Peyer's patch (tissue), 4 donors: ENCODE data around the gene POLD2. TPM values are rescaled to one million over a fixed set of nuclear protein-coding genes. Genes with fewer than 3 reads are reported as not detected.

Experiments used
- DNase-seq, 3 donors: peaks; one replicate each; pipeline ENCODE4 v3.0.0-alpha.2; 2017 to 2019
- H3K27ac ChIP-seq, 4 donors: fragments of 200-600 bp; sonication (generic); one replicate each; pipeline ENCODE4 v1.5.1; 2016 to 2019
- H3K27me3 ChIP-seq, 2 donors: fragments of 200-600 bp; sonication (generic); one replicate each; pipeline ENCODE4 v1.5.1; 2019
- H3K36me3 ChIP-seq, 3 donors: fragments of 200-600 bp; sonication (generic); one replicate each; pipeline ENCODE4 v1.5.1; 2016 to 2019
- H3K4me1 ChIP-seq, 4 donors: fragments of 200-600 bp; sonication (generic); one replicate each; pipeline ENCODE4 v1.5.1; 2016 to 2019
- H3K4me3 ChIP-seq, 4 donors: fragments of 200-600 bp; sonication (generic); 1 replicate in 3 of 4; 2 replicates in 1 of 4; pipeline ENCODE4 v1.5.1; 2016 to 2019; ENCODE audit warnings: mild to moderate bottlenecking in 1 of 4
- H3K9me3 ChIP-seq, 4 donors: fragments of 200-600 bp; sonication (generic); one replicate each; pipeline ENCODE4 v1.5.1; 2016 to 2019; ENCODE audit warnings: mild to moderate bottlenecking in 1 of 4
- POLR2A ChIP-seq, 2 donors: fragments of 450-650 bp; IDR thresholded peaks; one replicate each; pipeline ENCODE4 v1.5.1; 2017; ENCODE audit warnings: antibody characterized with exemption in 2 of 2, mild to moderate bottlenecking in 2 of 2, moderate library complexity in 2 of 2
- total RNA-seq, 4 donors: library from RNA; depleted of rRNA; stranded (reverse); fragments of >200 nt; gene quantifications; one replicate each; pipeline ENCODE4 v1.1.0, GENCODE V29; 2016
- TF ChIP-seq, protein P1 (sequence below), 6 experiments: fragments of 450-650 bp in 4 of 6; fragments of 200-600 bp in 2 of 6; sonication (generic) in 1 of 6; IDR thresholded peaks; one replicate each; pipeline ENCODE4 v1.5.1; 2017 to 2019; ENCODE audit warnings: antibody characterized with exemption in 6 of 6, mild to moderate bottlenecking in 3 of 6, moderate library complexity in 1 of 6

The POLD2 gene
- total RNA-seq, 4 donors from 2014 or later: 7.4 to 80.9 (median 28.4) TPM

DNA sequence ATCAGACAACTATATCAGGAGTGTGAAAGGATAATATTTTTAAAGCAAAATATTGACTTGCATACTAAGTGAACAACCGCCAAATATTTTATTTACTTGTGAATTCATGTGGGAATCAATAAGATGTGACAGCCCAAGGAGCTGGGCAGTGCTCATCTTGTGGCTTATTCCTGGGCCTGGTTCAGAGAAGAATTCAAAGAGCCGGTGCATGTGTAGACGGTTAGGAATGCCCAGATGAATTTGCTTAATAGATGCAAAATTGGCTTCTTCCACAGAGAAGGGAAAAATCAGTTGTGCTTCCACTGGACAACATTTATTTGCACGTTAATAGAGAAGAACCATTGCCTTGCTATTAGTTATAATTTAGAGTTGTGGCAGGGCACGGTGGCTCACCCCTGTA, 13.4 kb upstream of the POLD2 start:
- H3K4me3 ChIP-seq: no peak overlapping the region
- TF ChIP-seq POLR2A (IDR thresholded peaks at IDR 0.05): no peak
- TF ChIP-seq, protein P1, sequence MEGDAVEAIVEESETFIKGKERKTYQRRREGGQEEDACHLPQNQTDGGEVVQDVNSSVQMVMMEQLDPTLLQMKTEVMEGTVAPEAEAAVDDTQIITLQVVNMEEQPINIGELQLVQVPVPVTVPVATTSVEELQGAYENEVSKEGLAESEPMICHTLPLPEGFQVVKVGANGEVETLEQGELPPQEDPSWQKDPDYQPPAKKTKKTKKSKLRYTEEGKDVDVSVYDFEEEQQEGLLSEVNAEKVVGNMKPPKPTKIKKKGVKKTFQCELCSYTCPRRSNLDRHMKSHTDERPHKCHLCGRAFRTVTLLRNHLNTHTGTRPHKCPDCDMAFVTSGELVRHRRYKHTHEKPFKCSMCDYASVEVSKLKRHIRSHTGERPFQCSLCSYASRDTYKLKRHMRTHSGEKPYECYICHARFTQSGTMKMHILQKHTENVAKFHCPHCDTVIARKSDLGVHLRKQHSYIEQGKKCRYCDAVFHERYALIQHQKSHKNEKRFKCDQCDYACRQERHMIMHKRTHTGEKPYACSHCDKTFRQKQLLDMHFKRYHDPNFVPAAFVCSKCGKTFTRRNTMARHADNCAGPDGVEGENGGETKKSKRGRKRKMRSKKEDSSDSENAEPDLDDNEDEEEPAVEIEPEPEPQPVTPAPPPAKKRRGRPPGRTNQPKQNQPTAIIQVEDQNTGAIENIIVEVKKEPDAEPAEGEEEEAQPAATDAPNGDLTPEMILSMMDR (IDR thresholded peaks at IDR 0.05): no peak
- H3K4me1 ChIP-seq: no peaks in the 10 kb centered on the region
- no peaks in the 10 kb centered on the region for H3K27me3 ChIP-seq
- H3K36me3 ChIP-seq: no peaks in the 10 kb centered on the region
- no peak for DNase-seq
- H3K27ac ChIP-seq: no peak overlapping the region
- H3K9me3 ChIP-seq: no peaks in the 10 kb centered on the region

GRCh38 chr7:44134943-44135628, 11.7 kb upstream of the POLD2 start:
- no peak for TF ChIP-seq POLR2A (IDR thresholded peaks at IDR 0.05)
- TF ChIP-seq, protein P1 (IDR thresholded peaks at IDR 0.05): no peak
- DNase-seq: no peak
- no peak overlapping the region for H3K27ac ChIP-seq
- no peaks in the 10 kb centered on the region for H3K36me3 ChIP-seq
- H3K27me3 ChIP-seq: no peaks in the 10 kb centered on the region
- no peaks in the 10 kb centered on the region for H3K4me1 ChIP-seq
- no peak overlapping the region for H3K4me3 ChIP-seq
- no peaks in the 10 kb centered on the region for H3K9me3 ChIP-seq

GRCh38 chr7:44133295-44133694, 9.9 kb upstream of the POLD2 start:
- H3K4me3 ChIP-seq: no peak overlapping the region
- H3K27me3 ChIP-seq: no peaks in the 10 kb centered on the region
- TF ChIP-seq, protein P1 (IDR thresholded peaks at IDR 0.05): no peak
- no peak for TF ChIP-seq POLR2A (IDR thresholded peaks at IDR 0.05)
- H3K27ac ChIP-seq: no peak overlapping the region
- no peak for DNase-seq
- H3K4me1 ChIP-seq: no peaks in the 10 kb centered on the region
- H3K36me3 ChIP-seq: no peaks in the 10 kb centered on the region
- no peaks in the 10 kb centered on the region for H3K9me3 ChIP-seq

DNA sequence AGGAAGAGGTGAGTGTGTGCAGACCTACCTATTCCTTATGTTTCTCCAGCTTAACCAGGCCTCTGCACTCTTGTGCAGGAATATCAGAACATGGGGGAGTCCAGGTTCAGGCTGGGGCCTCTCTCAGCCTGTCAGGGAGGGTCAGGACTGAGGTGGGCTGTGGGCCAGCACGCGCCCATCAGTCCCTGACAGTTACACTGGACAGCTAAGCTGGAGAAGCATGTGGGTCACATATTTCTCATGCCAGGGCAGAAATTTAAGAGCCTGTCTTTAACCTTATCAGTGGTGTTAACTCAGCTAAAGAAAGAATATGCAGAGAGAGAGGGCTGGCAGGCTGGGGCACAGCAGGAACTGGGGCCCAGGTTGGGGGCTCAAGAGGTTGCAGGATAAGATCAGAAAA, 8.7 kb upstream of the POLD2 start:
- H3K27ac ChIP-seq: no peak overlapping the region
- no peaks in the 10 kb centered on the region for H3K4me1 ChIP-seq
- H3K9me3 ChIP-seq: no peaks in the 10 kb centered on the region
- TF ChIP-seq, protein P1 (IDR thresholded peaks at IDR 0.05): no peak
- no peak for TF ChIP-seq POLR2A (IDR thresholded peaks at IDR 0.05)
- no peak overlapping the region for H3K4me3 ChIP-seq
- H3K27me3 ChIP-seq: no peaks in the 10 kb centered on the region
- no peaks in the 10 kb centered on the region for H3K36me3 ChIP-seq
- no peak for DNase-seq

DNA sequence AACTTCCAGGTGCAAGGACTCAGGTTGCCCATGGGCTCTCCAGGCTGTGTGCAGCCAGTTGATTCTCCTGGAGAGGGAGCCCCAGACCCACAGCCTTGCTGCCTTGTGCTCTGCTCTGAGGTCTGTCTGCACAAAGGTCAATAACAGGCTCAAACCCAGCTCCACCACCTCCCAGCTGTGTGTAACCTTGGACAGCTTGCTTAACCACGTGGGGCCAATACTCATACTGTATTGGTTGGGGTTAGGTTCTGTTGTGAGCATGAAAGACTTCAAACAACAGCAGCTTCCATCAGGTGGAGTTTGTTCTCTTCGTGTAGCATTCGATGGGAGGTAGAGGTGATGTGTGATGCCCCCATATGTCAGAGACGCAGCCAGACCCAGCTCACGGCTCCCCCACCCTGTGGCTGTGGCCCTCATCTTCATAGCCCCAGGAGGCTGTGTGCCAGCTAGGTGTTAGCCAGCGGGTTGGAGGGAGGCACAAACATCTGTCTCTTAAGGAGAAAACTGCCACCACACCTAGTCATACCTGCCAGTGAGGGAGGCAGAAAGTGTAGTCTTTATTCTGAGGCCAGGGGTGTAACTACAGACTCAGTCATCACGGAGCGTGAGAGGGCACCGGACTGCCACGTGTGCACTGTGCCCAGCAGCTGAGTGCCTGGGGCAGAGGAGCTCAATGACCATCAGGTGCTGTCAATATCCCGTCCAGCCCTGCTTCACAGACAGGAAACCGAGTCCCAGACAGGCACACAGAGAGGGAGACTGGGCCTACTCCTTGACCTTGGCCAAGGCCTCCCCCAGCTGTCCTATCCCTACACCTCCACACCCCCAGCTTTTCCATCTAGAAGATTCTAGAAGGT, 8.1 kb upstream of the POLD2 start:
- TF ChIP-seq, protein P1 (IDR thresholded peaks at IDR 0.05): peak in 2 of 6 experiments; percentile 19 to 22
- no peak for TF ChIP-seq POLR2A (IDR thresholded peaks at IDR 0.05)
- DNase-seq: no peak

More for the DNA sequence above, 8.1 kb upstream of the POLD2 start:
- no peaks in the 10 kb centered on the region for H3K4me1 ChIP-seq
- no peaks in the 10 kb centered on the region for H3K27me3 ChIP-seq
- H3K36me3 ChIP-seq: no peaks in the 10 kb centered on the region
- no peak overlapping the region for H3K4me3 ChIP-seq
- H3K27ac ChIP-seq: no peak overlapping the region
- H3K9me3 ChIP-seq: no peaks in the 10 kb centered on the region
